GM19324 (cell line): Measurements from ENCODE around the gene CACNA1D.

Source experiments
- ATAC-seq: cut with Tn5 transposase; IDR thresholded peaks from one replicate; pipeline ENCODE4 v1.9.1; 2021; ENCODE audit warnings: mild to moderate bottlenecking, moderate library complexity; ENCODE audit not compliant: unreplicated experiment, low FRiP score

Gene CACNA1D

GRCh38 chr3:53731934-53732624, 237.7 kb downstream of the CACNA1D start:
- no peak for ATAC-seq

- ATAC-seq = no peak
These were observed 239.0 kb downstream of the CACNA1D start for GRCh38 chr3:53733446-53733845.

- ATAC-seq = no peak
These were observed 245.6 kb downstream of the CACNA1D start for GRCh38 chr3:53739966-53740365.

GRCh38 chr3:53740956-53741355, 246.5 kb downstream of the CACNA1D start:
- ATAC-seq = no peak

GRCh38 chr3:53744351-53744750, 249.9 kb downstream of the CACNA1D start:
- no peak for ATAC-seq

GRCh38 chr3:53747559-53747958, 253.1 kb downstream of the CACNA1D start:
- ATAC-seq = no peak

GRCh38 chr3:53748512-53749271, 254.3 kb downstream of the CACNA1D start:
- ATAC-seq = peak; percentile 81

- ATAC-seq = no peak
These were observed 255.0 kb downstream of the CACNA1D start for GRCh38 chr3:53749448-53749847.

- ATAC-seq = no peak
These were observed 256.1 kb downstream of the CACNA1D start for GRCh38 chr3:53750253-53751210.

- no peak for ATAC-seq
These were observed 259.2 kb downstream of the CACNA1D start for GRCh38 chr3:53753518-53754183.

- no peak for ATAC-seq
These were observed 259.9 kb downstream of the CACNA1D start for GRCh38 chr3:53754325-53754724.

GRCh38 chr3:53758846-53759245, 264.4 kb downstream of the CACNA1D start:
- no peak for ATAC-seq

GRCh38 chr3:53763353-53763752, 268.9 kb downstream of the CACNA1D start:
- no peak for ATAC-seq

- no peak for ATAC-seq
These were observed 269.8 kb downstream of the CACNA1D start for GRCh38 chr3:53764026-53764775.

- ATAC-seq = no peak
These were observed 271.3 kb downstream of the CACNA1D start for GRCh38 chr3:53765753-53766152.

GRCh38 chr3:53766706-53767105, 272.3 kb downstream of the CACNA1D start:
- no peak for ATAC-seq

GRCh38 chr3:53768478-53769459, 274.4 kb downstream of the CACNA1D start:
- ATAC-seq = no peak

- ATAC-seq = no peak
These were observed 278.2 kb downstream of the CACNA1D start for GRCh38 chr3:53772562-53772961.
